ENCODE results near the gene SNTG2. TPM values are rescaled to one million over a fixed set of nuclear protein-coding genes. Genes with fewer than 3 reads are reported as not detected.

SNTG2 gene
- total RNA-seq, 1 experiment from 2014 or later: not detected

- DNase-seq: no peak
- Histone ChIP-seq H3K27me3 (no peaks in the 10 kb centered on the region), H3K9me3 (no peaks in the 10 kb centered on the region), H3K4me3 (no peak overlapping the region), H3K36me3 (no peaks in the 10 kb centered on the region)
Measured at GRCh38 chr2:1319393-1319792, 368.7 kb downstream of the SNTG2 start.

GRCh38 chr2:1321321-1321720 lies 370.7 kb downstream of the SNTG2 start:
- Histone ChIP-seq H3K9me3 (no peaks in the 10 kb centered on the region), H3K27me3 (no peaks in the 10 kb centered on the region), H3K36me3 (no peaks in the 10 kb centered on the region), H3K4me3 (no peak overlapping the region)
- no peak for DNase-seq

GRCh38 chr2:1324884-1325283 lies 374.2 kb downstream of the SNTG2 start:
- Histone ChIP-seq H3K27me3 (no peaks in the 10 kb centered on the region), H3K36me3 (no peaks in the 10 kb centered on the region), H3K9me3 (no peaks in the 10 kb centered on the region), H3K4me3 (no peak overlapping the region)
- no peak for DNase-seq

GRCh38 chr2:1328684-1329083 lies 378.0 kb downstream of the SNTG2 start:
- DNase-seq: no peak
- Histone ChIP-seq H3K4me3 (no peak overlapping the region), H3K36me3 (no peaks in the 10 kb centered on the region), H3K9me3 (no peaks in the 10 kb centered on the region), H3K27me3 (no peaks in the 10 kb centered on the region)

GRCh38 chr2:1339388-1340140 lies 388.9 kb downstream of the SNTG2 start:
- H3K27me3 ChIP-seq: no peaks in the 10 kb centered on the region
- H3K4me3 ChIP-seq: no peak overlapping the region
- H3K9me3 ChIP-seq: no peaks in the 10 kb centered on the region
- DNase-seq: no peak
- no peaks in the 10 kb centered on the region for H3K36me3 ChIP-seq

GRCh38 chr2:1340141-1340512 lies 389.5 kb downstream of the SNTG2 start:
- DNase-seq: no peak
- Histone ChIP-seq H3K27me3 (no peaks in the 10 kb centered on the region), H3K36me3 (no peaks in the 10 kb centered on the region), H3K9me3 (no peaks in the 10 kb centered on the region), H3K4me3 (no peak overlapping the region)

GRCh38 chr2:1341404-1342120 lies 390.9 kb downstream of the SNTG2 start:
- Histone ChIP-seq H3K4me3 (no peak overlapping the region), H3K9me3 (no peaks in the 10 kb centered on the region), H3K27me3 (no peaks in the 10 kb centered on the region), H3K36me3 (no peaks in the 10 kb centered on the region)
- no peak for DNase-seq

- H3K4me3 ChIP-seq: no peak overlapping the region
- no peak for DNase-seq
- H3K36me3 ChIP-seq: no peaks in the 10 kb centered on the region
- no peaks in the 10 kb centered on the region for H3K9me3 ChIP-seq
- no peaks in the 10 kb centered on the region for H3K27me3 ChIP-seq
Measured at GRCh38 chr2:1348789-1349188, 398.1 kb downstream of the SNTG2 start.

GRCh38 chr2:1350111-1350510 lies 399.5 kb downstream of the SNTG2 start:
- Histone ChIP-seq H3K27me3 (no peaks in the 10 kb centered on the region), H3K4me3 (no peak overlapping the region), H3K9me3 (no peaks in the 10 kb centered on the region), H3K36me3 (no peaks in the 10 kb centered on the region)
- no peak for DNase-seq

- Histone ChIP-seq H3K36me3 (no peaks in the 10 kb centered on the region), H3K27me3 (no peaks in the 10 kb centered on the region), H3K9me3 (no peaks in the 10 kb centered on the region), H3K4me3 (no peak overlapping the region)
- no peak for DNase-seq
Measured at GRCh38 chr2:1353124-1353523, 402.5 kb downstream of the SNTG2 start.

- H3K36me3 ChIP-seq: no peaks in the 10 kb centered on the region
- H3K9me3 ChIP-seq: no peaks in the 10 kb centered on the region
- DNase-seq: no peak
- H3K27me3 ChIP-seq: no peaks in the 10 kb centered on the region
- H3K4me3 ChIP-seq: no peak overlapping the region
Measured at GRCh38 chr2:1353543-1353942, 402.9 kb downstream of the SNTG2 start.

- no peak for DNase-seq
- Histone ChIP-seq H3K4me3 (no peak overlapping the region), H3K27me3 (no peaks in the 10 kb centered on the region), H3K36me3 (no peaks in the 10 kb centered on the region), H3K9me3 (no peaks in the 10 kb centered on the region)
Measured at GRCh38 chr2:1360144-1360543, 409.5 kb downstream of the SNTG2 start.

- Histone ChIP-seq H3K4me3 (no peak overlapping the region), H3K36me3 (no peaks in the 10 kb centered on the region), H3K27me3 (no peaks in the 10 kb centered on the region), H3K9me3 (no peaks in the 10 kb centered on the region)
- DNase-seq: no peak
Measured at GRCh38 chr2:1360557-1361250, 410.1 kb downstream of the SNTG2 start.

- Histone ChIP-seq H3K4me3 (no peak overlapping the region), H3K36me3 (no peaks in the 10 kb centered on the region), H3K9me3 (no peaks in the 10 kb centered on the region), H3K27me3 (no peaks in the 10 kb centered on the region)
- DNase-seq: no peak
Measured at GRCh38 chr2:1363367-1363766, 412.7 kb downstream of the SNTG2 start.

- DNase-seq: no peak
- no peaks in the 10 kb centered on the region for H3K36me3 ChIP-seq
- no peak overlapping the region for H3K4me3 ChIP-seq
- no peaks in the 10 kb centered on the region for H3K9me3 ChIP-seq
- H3K27me3 ChIP-seq: no peaks in the 10 kb centered on the region
Measured at GRCh38 chr2:1366546-1367134, 416.0 kb downstream of the SNTG2 start.

- Histone ChIP-seq H3K36me3 (no peaks in the 10 kb centered on the region), H3K27me3 (no peaks in the 10 kb centered on the region), H3K9me3 (no peaks in the 10 kb centered on the region), H3K4me3 (no peak overlapping the region)
- DNase-seq: no peak
Measured at GRCh38 chr2:1367601-1368000, 417.0 kb downstream of the SNTG2 start.

GRCh38 chr2:1369905-1370304 lies 419.3 kb downstream of the SNTG2 start:
- DNase-seq: no peak
- no peaks in the 10 kb centered on the region for H3K9me3 ChIP-seq
- H3K27me3 ChIP-seq: no peaks in the 10 kb centered on the region

More at GRCh38 chr2:1369905-1370304, 419.3 kb downstream of the SNTG2 start:
- H3K4me3 ChIP-seq: no peak overlapping the region
- H3K36me3 ChIP-seq: no peaks in the 10 kb centered on the region
